NOMO-1 treated with dmso at 0.1 percent for 144 hours (cell line): Measurements from ENCODE around the gene CASP4.
A peak's percentile ranks its signal among the peaks of the same experiment; 100 is the strongest.
"Not testable (repeated sequence)": the region's sequence is repeated elsewhere in the genome, so short reads cannot be mapped to it uniquely, and the experiment has no call there.

ENCODE experiments used
- DNase-seq: peaks from one replicate; lab custom pipeline; 2025; ENCODE audit not compliant: unreplicated experiment; lab: John Stamatoyannopoulos, UW

CASP4 gene

GRCh38 chr11:104957280-104957679 lies 11.1 kb downstream of the CASP4 start:
- no peak for DNase-seq

GRCh38 chr11:104956528-104956927 lies 11.8 kb downstream of the CASP4 start:
- no peak for DNase-seq

GRCh38 chr11:104946907-104947306 lies 21.5 kb downstream of the CASP4 start:
- peak; percentile 27 for DNase-seq

GRCh38 chr11:104944076-104944475 lies 24.3 kb downstream of the CASP4 start:
- DNase-seq, result no peak

- no peak for DNase-seq
These were observed 24.8 kb downstream of the CASP4 start for GRCh38 chr11:104943561-104943960.

- no peak for DNase-seq
These were observed 33.8 kb downstream of the CASP4 start for GRCh38 chr11:104934594-104934993.

- not testable (repeated sequence) for DNase-seq
These were observed 34.3 kb downstream of the CASP4 start for GRCh38 chr11:104934073-104934472.

- no peak for DNase-seq
These were observed 39.6 kb downstream of the CASP4 start for GRCh38 chr11:104928811-104929210.

GRCh38 chr11:104926771-104927611 lies 41.4 kb downstream of the CASP4 start:
- no peak for DNase-seq

GRCh38 chr11:104925850-104926249 lies 42.5 kb downstream of the CASP4 start:
- DNase-seq, result no peak

- no peak for DNase-seq
These were observed 50.1 kb downstream of the CASP4 start for GRCh38 chr11:104918113-104918824.

- no peak for DNase-seq
These were observed 50.9 kb downstream of the CASP4 start for GRCh38 chr11:104917271-104918112.

- DNase-seq, result no peak
These were observed 51.9 kb downstream of the CASP4 start for GRCh38 chr11:104916442-104916841.

GRCh38 chr11:104912102-104912501 lies 56.3 kb downstream of the CASP4 start:
- no peak for DNase-seq

GRCh38 chr11:104908186-104908531 lies 60.2 kb downstream of the CASP4 start:
- no peak for DNase-seq

GRCh38 chr11:104907521-104908185 lies 60.7 kb downstream of the CASP4 start:
- DNase-seq, result no peak

GRCh38 chr11:104905271-104905670 lies 63.1 kb downstream of the CASP4 start:
- DNase-seq, result no peak

GRCh38 chr11:104899226-104899625 lies 69.1 kb downstream of the CASP4 start:
- DNase-seq, result no peak

GRCh38 chr11:104898685-104899013 lies 69.7 kb downstream of the CASP4 start:
- no peak for DNase-seq

- no peak for DNase-seq
These were observed 70.3 kb downstream of the CASP4 start, which contains the start of gene CASP12 for GRCh38 chr11:104897891-104898684. Gene CASP12 (minus strand): TSS chr11:104898460.
